ENCODE data around the gene NR3C2.

GRCh38 chr4:148118179-148118578 is 324.0 kb downstream of the NR3C2 start:
- no peak for TF ChIP-seq CTCF (IDR thresholded peaks at IDR 0.05)
- TF ChIP-seq REST (IDR thresholded peaks at IDR 0.05; ENCODE audit: insufficient read depth in 1 of 2, low read depth in 2 of 2, low read length in 1 of 2), result no peak

All from Panc1 (cell line).